NCI-H748 treated with DMSO at 0.1 percent for 48 hours (cell line): ENCODE data around the gene ATP6V1F.
A peak's percentile ranks its signal among the peaks of the same experiment; 100 is the strongest.

Source experiments
- DNase-seq: peaks from one replicate; lab custom pipeline; 2025; lab: John Stamatoyannopoulos, UW

ATP6V1F gene, protein sequence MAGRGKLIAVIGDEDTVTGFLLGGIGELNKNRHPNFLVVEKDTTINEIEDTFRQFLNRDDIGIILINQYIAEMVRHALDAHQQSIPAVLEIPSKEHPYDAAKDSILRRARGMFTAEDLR

DNA sequence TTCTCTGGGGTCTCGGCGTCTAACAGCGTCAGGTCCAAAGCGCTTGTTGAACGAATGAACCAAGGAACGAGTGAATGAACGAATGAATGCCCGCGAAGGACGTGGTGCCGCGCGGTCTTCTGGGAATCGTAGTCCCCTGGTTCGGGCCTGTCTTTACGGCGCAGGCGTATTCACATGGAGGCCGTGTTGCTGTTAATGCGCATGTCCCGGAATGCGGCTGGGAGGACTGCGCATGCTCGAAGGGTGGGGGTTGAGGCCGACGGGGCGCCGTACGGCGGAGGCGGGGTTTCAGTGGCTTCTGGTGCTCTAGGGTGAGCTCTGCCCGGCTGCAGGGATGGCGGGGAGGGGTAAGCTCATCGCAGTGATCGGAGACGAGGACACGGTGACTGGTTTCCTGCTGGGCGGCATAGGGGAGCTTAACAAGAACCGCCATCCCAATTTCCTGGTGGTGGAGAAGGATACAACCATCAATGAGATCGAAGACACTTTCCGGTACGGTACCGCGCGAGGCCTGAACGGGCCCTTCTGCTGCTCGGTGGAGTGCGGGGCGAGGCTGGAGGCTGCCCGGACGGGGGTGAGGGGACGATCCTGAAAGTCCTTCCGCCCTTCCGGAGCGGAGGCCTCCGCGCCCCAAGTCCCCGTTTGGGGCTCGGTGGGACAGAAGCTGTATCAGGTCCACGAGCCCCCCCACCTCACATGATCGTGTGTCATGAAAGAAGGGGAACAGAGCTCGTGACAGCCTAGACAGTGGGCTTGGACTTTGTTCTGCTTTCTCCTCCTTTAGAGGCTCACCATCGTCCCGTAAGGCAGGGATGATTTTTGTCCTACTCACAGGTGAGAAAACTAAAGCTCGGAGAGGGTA, at the start of gene ATP6V1F:
Gene ATP6V1F, plus strand, starts transcription at position 286 of the 862 bp plus-strand sequence. Its CDS starts 49 bp downstream, at position 335.
- DNase-seq = peak; percentile 97

DNA sequence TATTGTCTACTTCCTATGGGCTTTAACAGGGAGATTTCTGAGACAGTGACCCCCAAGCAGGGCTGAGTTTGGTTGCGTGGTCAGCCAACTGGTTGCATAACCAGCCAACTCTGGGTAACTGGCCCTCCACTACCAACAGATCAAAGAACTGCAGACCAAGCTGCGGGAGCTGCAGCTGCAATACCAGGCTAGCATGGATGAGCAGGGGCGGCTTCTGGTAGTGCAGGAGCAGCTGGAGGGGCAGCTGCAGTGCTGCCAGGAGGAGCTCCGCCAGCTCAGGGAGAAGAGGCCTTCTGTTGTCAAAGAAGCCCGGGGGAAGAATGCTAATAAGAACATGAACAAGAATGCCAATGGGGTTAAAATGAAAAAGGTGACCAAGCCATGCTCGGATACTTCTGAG, 48.2 kb upstream of the ATP6V1F start:
- DNase-seq = no peak

DNA sequence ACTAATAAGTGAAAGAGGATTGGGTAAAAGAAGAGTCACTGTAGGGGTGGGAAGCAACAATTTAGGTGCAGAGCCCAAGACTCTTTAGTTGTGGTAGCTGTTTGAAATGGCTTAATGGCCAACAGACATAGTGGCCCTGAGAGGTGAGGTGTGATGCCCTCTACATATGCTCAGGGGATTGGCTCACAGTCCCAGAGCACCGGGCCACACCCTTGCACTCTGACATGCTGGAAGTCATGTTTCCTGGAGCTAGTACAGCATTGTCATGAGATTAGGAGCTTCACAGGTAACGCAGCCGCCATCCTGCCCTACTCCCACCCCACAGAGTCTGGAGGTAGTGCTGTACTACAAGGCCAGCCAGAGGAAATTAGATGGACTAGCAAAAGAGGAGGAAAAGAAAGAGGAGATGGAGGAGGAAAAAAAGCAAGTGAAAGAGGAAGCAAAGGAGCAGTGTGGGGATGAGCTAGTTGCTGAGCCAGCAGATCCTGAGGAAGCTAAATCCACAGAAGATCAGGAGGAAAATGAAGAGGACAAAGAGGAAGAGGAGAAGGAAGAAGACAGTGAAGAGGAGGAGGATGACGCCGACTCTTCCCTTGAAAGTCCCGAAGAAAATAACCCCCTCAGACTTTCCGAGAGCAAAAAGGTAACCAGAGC, 47.2 kb upstream of the ATP6V1F start:
- DNase-seq = no peak

DNA sequence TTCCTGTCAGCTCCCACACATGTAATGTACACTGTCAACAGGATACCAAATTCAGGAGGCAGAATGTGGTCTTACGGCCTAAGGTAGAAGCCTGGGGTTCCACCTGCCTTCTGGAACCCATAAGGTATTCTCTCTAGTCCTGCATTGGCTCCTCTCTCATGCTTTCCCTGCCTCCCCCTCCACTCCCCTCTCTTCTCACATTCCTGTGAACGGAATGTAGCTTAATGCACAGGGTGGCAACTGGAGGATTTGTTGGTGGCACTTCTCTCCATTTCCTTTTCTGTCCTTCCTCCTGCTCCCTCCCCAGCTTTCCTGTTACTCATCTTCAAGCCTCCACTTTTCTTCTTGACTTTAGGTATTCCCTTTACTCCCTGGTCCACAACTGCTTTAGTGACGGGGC, 44.0 kb upstream of the ATP6V1F start:
- DNase-seq = no peak

DNA sequence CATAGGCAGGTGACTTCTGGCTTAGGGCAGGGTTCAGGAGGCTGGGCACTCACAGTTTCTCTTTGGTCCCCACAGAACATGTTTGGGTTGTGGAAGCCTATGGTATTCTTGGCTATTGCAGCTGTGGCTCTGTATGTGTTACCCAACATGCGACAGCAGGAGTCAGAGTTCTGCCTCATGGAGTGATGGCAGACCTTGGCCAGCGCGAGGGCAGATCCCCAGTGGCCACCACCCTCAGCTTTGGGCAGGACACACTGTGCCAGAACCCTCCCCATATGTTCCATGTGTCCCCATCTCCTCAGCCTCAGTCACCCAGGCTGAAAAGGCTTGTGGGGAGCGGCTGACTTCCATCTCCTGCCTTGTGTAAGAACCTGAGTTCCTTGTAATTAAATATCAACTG, 40.9 kb upstream of the ATP6V1F start:
- DNase-seq = no peak

DNA sequence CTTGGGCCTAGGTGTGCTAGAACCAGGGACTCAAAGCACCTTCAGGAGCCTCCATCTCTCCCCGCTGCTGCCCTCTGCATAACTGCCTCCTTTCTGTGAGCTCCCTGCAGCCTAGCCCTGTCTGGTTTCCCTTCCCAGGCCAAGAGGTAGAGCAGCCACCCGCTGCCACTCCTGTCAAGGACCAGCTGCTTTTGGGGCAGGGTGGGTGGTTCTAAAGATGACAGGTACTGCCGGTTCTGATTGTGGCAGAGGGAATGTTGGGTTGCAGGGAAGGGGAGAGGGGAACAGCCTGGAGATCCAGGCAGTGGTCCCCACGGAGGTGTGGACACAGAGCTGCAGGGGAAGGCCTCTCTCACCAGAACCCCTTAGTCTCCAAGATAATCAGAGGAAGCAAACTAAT, 36.1 kb upstream of the ATP6V1F start:
- no peak for DNase-seq

DNA sequence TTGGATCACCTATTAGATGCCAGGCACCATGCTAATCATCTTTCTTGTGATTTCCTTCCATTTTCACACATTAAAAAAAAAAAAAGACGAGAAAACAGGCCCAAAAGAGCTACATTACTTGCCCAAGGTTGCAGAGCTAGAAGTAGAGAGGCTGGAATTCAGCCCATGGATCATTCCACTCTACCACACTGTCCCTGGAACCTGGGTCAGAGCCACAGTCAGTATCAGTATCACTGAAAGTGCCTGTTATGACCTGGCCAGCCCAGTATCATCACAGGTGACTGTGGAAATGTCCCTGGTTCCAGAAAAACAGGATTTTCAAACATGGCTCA, 35.8 kb upstream of the ATP6V1F start:
- no peak for DNase-seq

DNA sequence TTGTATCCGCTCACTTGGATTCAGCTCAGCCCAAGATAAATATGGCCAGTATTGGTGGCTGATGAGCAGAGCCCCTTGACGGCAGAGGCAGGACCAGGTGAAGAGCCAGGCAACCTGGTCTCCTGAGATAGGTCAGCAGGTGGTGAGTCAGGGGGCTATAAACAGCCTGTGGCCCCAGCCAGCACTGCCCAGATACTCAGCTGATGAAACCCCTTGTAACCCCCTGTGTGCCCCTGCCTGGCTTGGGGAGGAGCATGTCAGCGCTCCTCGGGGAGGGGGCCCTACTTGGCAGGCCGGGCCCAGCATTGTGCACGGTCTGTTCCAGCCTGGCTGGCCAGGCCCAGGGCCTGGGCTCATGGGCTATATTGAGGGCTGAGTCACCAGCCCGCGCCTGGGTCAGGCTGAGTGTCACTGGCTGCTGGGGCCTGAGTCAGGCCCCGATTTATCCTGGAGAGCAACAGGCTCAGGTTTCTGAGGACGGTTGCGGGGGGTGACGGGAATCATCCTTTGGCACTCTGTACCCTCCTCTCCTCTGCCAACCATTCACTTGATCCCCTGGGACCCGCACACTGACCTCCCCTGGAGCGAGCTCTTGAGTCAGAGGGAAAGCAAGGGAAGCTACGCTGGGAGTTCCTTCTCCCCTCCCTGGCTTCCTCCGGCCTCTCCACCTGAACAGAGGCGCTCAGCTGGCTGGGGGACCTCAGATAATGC, 35.3 kb upstream of the ATP6V1F start:
- DNase-seq = no peak

DNA sequence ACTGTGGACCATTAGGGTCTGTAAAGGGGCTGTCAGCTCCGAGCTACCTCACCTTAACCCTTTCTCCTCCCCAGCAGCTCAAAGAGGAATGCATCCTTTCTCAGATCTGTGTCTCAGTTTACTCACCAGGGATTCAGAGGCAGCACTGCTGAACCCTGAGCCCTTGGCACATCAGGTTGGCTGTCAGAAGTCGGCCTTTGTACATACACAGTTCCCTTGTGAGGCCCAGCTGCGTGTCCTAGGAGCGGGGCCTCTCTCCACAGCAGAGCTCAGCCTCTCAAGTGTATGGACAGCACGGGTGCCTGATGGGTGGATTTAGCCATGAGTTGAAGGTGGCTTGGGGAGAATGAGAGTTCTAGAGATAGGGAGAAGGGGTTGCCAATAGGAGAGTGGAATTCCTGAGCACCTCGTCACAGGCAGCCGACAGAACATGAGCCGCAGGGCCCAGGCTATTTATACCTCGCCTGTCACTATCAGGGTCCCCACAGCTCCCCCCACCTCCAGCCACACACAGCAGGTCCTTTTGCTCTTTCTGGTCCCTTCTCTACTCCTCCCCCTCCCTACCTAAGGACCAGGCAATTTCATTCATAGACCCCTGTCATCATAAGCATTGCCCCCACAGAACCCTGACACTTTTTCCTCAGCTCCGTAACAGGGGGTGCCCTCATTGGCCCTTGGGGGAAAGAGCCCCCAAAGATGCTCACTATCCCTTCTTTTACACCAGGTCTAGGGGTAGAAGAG, 34.5 kb upstream of the ATP6V1F start:
- no peak for DNase-seq

DNA sequence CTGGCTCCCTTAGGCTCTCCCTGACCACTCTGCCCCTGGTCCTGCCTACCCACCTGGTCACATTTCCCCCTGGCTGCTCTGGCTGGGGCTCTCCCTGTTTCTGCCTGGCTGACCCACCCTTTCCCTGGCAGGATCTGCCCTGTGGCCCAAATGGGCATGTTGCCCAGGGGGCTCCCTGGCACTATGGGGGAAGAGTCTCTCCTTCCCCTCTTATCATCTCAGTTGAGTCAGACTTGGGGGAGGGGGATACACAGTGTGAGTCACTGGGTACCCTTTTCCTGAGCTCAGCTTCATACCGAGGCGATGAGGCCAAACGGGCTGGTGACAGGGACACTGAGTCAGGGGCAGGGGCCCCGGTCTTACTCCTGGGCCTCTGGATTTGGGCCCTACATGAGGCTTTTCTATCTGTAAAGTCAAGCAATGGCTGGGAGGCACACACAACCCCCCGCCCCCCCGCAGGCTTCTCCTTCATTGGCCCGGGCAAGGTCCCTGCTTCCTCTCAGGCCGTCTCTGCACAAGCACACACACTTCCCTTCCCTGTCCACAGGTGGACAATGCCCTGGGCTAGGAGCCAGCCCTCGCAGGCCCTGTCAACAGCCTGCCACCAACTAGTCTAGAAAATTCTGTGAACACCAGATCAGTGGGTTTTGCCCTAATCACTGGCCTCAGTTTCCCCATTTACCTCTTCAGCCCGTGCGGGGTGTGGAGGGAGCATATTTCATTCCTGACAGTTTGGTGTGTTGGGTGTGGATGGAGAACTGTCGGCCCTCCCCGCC, 33.1 kb upstream of the ATP6V1F start:
- DNase-seq = no peak

DNA sequence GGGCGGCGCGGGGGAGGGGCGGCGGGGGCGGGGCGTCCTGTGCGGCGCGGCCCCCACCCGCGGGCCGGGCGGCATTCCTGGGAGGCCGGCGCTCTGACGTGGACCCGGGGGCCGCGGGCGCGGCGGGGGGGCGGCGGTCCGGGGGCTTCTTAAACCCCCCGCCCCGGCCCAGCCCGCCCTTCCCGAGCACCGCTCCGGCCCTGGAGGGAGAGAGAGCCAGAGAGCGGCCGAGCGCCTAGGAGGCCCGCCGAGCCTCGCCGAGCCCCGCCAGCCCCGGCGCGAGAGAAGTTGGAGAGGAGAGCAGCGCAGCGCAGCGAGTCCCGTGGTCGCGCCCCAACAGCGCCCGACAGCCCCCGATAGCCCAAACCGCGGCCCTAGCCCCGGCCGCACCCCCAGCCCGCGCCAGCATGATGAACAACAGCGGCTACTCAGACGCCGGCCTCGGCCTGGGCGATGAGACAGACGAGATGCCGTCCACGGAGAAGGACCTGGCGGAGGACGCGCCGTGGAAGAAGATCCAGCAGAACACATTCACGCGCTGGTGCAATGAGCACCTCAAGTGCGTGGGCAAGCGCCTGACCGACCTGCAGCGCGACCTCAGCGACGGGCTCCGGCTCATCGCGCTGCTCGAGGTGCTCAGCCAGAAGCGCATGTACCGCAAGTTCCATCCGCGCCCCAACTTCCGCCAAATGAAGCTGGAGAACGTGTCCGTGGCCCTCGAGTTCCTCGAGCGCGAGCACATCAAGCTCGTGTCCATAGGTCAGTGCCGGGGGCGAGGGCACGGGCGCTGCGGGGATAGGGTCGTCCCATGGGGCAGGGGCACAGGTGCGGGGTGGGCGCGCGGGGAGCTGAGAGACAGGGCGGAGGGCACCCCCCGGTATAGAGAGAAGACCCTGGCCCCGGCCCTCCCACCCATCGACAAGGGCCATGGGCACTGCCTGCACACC, 32.2 kb upstream of the ATP6V1F start, which contains the start of gene FLNC:
Gene FLNC, plus strand, starts transcription at position 176 of the 947 bp plus-strand sequence. Its CDS starts 232 bp downstream, at position 408.
- DNase-seq = no peak

DNA sequence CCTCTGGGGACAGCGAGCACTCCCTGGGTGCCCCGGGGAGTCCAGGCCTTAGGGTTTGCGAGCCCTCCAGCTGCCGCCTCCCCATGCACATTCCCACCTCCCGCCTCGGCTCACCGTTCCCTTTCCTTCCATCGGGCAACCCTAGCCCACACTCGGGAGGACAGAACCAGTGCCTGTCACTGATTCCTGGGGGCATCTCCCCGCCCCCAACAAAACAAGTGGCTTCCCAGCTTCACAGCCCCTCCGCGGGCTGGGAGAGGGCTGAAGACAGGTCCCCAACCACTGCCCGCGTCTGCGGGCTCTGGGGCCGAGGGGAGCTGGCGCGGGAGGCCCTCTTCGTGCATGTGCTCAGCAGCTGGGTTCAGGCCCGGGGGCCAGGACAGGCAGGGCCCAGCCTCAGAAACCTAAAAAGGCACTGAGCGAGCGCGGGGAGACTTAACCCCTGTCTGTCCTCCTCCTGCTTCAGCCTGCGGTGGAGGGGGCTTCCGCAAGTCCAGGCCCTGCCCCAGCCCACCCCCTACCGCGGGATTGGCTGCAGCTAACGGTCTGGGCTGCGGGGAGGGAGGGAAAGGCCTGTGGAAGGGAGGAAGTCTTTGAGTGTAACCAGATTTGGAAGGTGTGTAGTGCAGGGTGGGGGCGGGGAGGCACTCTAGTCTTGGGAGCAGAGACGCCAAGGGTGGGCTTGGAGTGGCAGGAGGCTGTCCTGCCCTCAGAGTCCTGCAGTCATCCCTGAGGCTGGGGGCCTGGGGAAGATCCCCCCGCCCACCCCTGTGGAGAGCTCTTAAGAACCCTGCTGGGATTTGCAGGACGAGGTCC, 31.3 kb upstream of the ATP6V1F start:
- DNase-seq = no peak

DNA sequence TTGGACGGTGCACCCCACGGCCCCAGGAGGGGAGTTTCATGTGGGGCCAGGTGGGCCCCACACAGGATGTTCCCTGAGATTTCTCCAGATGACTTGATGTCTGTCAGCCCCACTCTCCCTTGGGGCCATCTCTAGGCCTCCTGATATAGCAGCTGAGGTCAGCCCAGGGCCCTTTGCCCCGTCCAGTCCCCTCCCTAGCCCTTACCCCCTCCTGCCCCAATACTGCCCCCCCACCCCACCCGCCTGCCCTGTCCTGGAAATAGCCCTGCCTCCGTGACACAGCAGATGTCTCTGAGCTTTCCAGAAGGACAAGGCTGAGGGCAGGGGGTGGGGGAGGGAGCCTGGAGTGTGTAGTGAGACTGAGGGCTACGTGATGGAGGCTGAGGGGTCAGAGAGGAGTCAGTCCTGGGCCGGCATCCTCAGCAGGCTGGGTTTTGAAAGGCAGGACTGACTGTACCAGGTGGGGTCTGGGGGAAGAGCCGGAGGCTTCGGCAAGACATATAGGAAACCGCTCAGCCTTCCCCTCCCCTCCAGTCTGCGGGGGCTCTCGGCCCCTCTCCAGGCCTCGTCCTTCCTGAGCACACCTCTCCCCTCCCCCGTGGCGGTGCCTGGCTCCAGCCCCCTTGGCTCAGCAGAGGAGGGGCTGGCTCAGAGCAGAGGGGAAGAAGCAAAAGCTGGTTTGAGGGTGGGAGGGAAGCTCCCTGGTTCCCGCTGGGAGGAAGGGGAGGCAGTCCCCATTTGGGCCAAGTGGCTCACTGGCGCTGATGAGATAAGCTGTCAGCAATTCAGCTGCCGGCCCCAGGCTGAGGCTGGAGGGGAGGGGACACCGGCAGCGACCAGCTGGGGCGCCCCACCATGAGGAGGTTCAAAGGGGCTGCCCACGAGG, 30.4 kb upstream of the ATP6V1F start:
- no peak for DNase-seq

DNA sequence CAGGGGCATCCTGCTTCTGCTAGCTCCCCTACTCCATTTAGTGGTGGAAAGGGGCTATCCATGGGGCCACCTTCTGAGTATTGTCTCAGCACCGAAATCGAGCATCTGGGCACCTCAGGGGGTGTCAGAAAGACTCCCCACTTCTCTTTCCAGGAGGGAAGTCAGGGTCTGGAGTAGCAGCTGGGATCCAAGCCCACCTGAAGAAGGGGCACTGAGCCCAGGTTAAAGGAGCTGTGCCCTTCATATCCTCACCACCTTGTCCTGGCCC, 29.8 kb upstream of the ATP6V1F start:
- DNase-seq = no peak

DNA sequence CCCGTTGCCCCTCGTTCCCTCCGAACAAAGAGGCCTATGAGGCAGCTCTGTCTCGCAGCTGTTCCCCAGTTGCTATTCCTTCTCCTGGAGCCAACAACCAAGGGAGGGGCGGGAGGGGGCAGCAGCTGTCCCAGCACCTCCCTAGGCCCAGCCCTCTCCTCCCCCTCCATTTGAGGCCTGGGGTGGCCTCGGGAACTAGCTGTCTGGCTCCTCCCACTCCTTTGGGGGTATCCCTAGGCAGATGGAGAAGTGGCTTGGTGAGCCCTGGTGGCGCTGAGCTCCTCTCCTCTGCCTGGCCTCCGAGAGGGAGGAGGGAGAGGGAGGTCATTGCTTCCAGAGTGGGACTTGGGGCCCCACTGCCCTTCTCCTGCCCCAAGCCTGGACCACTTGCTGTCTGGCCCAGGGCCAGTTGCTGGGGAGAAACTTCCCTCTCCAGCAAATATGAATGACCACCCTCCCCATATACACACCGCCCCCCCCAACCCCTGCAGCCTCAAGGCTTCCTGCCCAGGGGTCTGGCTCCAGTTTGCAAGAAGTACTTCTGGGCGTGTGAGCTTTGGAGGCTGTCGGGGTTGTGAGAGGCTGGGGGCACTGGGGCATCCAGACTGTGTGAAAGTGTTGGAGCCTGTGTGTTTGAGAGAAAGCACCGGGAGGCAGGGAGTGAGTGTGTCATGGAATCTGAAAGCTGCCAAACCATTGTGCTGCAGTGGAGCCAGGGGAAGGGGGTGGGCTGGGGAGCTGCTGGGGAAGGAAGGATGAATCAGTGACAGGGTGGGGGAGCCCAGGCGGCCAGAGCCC, 29.3 kb upstream of the ATP6V1F start:
- DNase-seq = no peak

DNA sequence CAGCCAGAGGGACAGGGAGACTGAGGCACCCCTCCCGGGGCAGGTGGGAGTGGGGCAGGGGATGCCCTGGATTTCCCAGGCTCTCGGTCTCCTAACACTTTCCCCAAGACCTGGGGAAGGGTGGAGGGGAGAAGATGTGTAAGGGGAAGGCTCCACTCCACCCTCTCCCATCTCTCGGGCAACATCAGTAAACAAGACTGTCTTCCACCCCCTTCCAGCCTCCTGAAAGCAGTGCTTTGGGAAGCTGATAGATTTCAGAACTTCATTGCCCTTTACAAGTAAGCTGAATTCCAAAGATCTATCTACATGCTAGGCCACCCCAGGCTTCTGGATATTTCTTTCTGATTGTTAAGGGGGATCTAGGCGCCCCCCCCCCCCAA, 28.7 kb upstream of the ATP6V1F start:
- DNase-seq = no peak

DNA sequence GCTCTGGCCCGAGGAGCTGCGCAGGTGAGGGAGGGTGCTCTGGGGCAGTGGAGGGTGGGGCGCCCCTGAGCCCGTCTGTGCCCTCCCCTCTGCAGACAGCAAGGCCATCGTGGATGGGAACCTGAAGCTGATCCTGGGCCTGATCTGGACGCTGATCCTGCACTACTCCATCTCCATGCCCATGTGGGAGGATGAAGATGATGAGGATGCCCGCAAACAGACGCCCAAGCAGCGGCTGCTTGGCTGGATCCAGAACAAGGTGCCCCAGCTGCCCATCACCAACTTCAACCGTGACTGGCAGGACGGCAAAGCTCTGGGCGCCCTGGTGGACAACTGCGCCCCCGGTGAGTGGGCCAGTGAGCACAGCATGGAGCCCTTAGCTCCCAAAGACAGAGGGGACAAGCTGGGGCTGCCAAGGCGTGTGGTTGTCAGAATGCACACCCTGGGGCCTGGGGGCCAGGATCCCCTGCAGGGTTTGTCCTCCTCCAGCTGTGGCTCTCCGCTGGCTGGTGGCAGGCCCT, 27.4 kb upstream of the ATP6V1F start:
- no peak for DNase-seq
